Measurements from ENCODE around the gene RGSL1. TPM values are rescaled to one million over a fixed set of nuclear protein-coding genes. Genes with fewer than 3 reads are reported as not detected.

Gene RGSL1
- total RNA-seq, 1 donor, result not detected

- no peaks in the 10 kb centered on the region for H4K20me1 ChIP-seq (ENCODE audit: insufficient read depth, low read length)
- H3K4me2 ChIP-seq (ENCODE audit: insufficient read depth, low read length), result no peak overlapping the region
- H3K36me3 ChIP-seq (ENCODE audit: insufficient read depth, low read length), result no peaks in the 10 kb centered on the region
- H3K27ac ChIP-seq (ENCODE audit: low read depth, low read length), result no peak overlapping the region
- no peaks in the 10 kb centered on the region for H3K79me2 ChIP-seq (ENCODE audit: insufficient read depth, low read length)
- DNase-seq (ENCODE audit: insufficient read length, low spot score, missing footprints), result no peak
- TF ChIP-seq, protein P1, sequence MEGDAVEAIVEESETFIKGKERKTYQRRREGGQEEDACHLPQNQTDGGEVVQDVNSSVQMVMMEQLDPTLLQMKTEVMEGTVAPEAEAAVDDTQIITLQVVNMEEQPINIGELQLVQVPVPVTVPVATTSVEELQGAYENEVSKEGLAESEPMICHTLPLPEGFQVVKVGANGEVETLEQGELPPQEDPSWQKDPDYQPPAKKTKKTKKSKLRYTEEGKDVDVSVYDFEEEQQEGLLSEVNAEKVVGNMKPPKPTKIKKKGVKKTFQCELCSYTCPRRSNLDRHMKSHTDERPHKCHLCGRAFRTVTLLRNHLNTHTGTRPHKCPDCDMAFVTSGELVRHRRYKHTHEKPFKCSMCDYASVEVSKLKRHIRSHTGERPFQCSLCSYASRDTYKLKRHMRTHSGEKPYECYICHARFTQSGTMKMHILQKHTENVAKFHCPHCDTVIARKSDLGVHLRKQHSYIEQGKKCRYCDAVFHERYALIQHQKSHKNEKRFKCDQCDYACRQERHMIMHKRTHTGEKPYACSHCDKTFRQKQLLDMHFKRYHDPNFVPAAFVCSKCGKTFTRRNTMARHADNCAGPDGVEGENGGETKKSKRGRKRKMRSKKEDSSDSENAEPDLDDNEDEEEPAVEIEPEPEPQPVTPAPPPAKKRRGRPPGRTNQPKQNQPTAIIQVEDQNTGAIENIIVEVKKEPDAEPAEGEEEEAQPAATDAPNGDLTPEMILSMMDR (IDR thresholded peaks at IDR 0.05; ENCODE audit: extremely low read depth, low read depth, low read length), result no peak
- no peaks in the 10 kb centered on the region for H3K9me3 ChIP-seq (ENCODE audit: low read depth, low read length)
- H3K4me3 ChIP-seq (ENCODE audit: insufficient read depth, low read length), result no peak overlapping the region
- no peaks in the 10 kb centered on the region for H3K4me1 ChIP-seq (ENCODE audit: insufficient read depth, low read length)
- H3K27me3 ChIP-seq (ENCODE audit: insufficient read depth, low read length), result no peaks in the 10 kb centered on the region
- no peak overlapping the region for H2AFZ ChIP-seq (ENCODE audit: low read length)
These were observed 16.4 kb upstream of the RGSL1 start for GRCh38 chr1:182433580-182433979.

- H2AFZ ChIP-seq (ENCODE audit: low read length), result no peak overlapping the region
- no peak overlapping the region for H3K27ac ChIP-seq (ENCODE audit: low read depth, low read length)
- TF ChIP-seq, protein P1 (IDR thresholded peaks at IDR 0.05; ENCODE audit: extremely low read depth, low read depth, low read length), result no peak
- no peaks in the 10 kb centered on the region for H3K27me3 ChIP-seq (ENCODE audit: insufficient read depth, low read length)
- no peaks in the 10 kb centered on the region for H3K36me3 ChIP-seq (ENCODE audit: insufficient read depth, low read length)
- DNase-seq (ENCODE audit: insufficient read length, low spot score, missing footprints), result no peak
- H4K20me1 ChIP-seq (ENCODE audit: insufficient read depth, low read length), result no peaks in the 10 kb centered on the region
- no peaks in the 10 kb centered on the region for H3K4me1 ChIP-seq (ENCODE audit: insufficient read depth, low read length)
- H3K4me3 ChIP-seq (ENCODE audit: insufficient read depth, low read length), result no peak overlapping the region
- no peaks in the 10 kb centered on the region for H3K9me3 ChIP-seq (ENCODE audit: low read depth, low read length)
- no peaks in the 10 kb centered on the region for H3K79me2 ChIP-seq (ENCODE audit: insufficient read depth, low read length)
- H3K4me2 ChIP-seq (ENCODE audit: insufficient read depth, low read length), result no peak overlapping the region
These were observed 11.6 kb upstream of the RGSL1 start for GRCh38 chr1:182438326-182438725.

- no peaks in the 10 kb centered on the region for H3K79me2 ChIP-seq (ENCODE audit: insufficient read depth, low read length)
- H3K36me3 ChIP-seq (ENCODE audit: insufficient read depth, low read length), result no peaks in the 10 kb centered on the region
- H3K9me3 ChIP-seq (ENCODE audit: low read depth, low read length), result no peaks in the 10 kb centered on the region
- H3K4me1 ChIP-seq (ENCODE audit: insufficient read depth, low read length), result no peaks in the 10 kb centered on the region
- no peaks in the 10 kb centered on the region for H4K20me1 ChIP-seq (ENCODE audit: insufficient read depth, low read length)
- no peak overlapping the region for H3K4me3 ChIP-seq (ENCODE audit: insufficient read depth, low read length)
- H2AFZ ChIP-seq (ENCODE audit: low read length), result no peak overlapping the region
- H3K4me2 ChIP-seq (ENCODE audit: insufficient read depth, low read length), result no peak overlapping the region
- H3K27me3 ChIP-seq (ENCODE audit: insufficient read depth, low read length), result no peaks in the 10 kb centered on the region
- DNase-seq (ENCODE audit: insufficient read length, low spot score, missing footprints), result no peak
- no peak overlapping the region for H3K27ac ChIP-seq (ENCODE audit: low read depth, low read length)
- TF ChIP-seq, protein P1 (IDR thresholded peaks at IDR 0.05; ENCODE audit: extremely low read depth, low read depth, low read length), result no peak
These were observed 8.2 kb upstream of the RGSL1 start for GRCh38 chr1:182441719-182442118.

DNA sequence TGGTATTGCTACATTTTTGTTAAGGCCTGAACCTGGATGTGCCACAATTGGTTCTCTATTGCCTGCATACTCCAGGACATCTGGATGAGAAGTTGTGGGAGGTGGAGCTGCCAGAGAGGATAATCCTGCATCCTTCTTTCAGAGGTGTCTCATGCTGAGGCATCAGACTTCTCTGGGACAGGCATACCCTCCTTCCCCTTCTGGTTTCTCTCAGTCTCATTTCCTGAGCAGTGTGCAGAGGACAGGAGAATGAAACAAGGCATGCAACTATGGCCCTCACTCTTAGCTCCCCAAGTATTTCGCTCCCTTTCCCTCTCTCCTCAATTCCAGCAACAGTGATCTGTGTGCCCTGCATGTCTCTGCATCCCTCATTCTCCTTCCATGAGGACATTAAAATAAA lies 7.6 kb upstream of the RGSL1 start:
- DNase-seq (ENCODE audit: insufficient read length, low spot score, missing footprints), result no peak
- no peaks in the 10 kb centered on the region for H3K9me3 ChIP-seq (ENCODE audit: low read depth, low read length)
- no peaks in the 10 kb centered on the region for H3K27me3 ChIP-seq (ENCODE audit: insufficient read depth, low read length)
- no peaks in the 10 kb centered on the region for H3K36me3 ChIP-seq (ENCODE audit: insufficient read depth, low read length)
- no peaks in the 10 kb centered on the region for H3K79me2 ChIP-seq (ENCODE audit: insufficient read depth, low read length)
- H4K20me1 ChIP-seq (ENCODE audit: insufficient read depth, low read length), result no peaks in the 10 kb centered on the region
- H3K4me2 ChIP-seq (ENCODE audit: insufficient read depth, low read length), result no peak overlapping the region
- H3K4me1 ChIP-seq (ENCODE audit: insufficient read depth, low read length), result no peaks in the 10 kb centered on the region
- TF ChIP-seq, protein P1 (IDR thresholded peaks at IDR 0.05; ENCODE audit: extremely low read depth, low read depth, low read length), result no peak
- no peak overlapping the region for H3K27ac ChIP-seq (ENCODE audit: low read depth, low read length)
- H2AFZ ChIP-seq (ENCODE audit: low read length), result no peak overlapping the region
- no peak overlapping the region for H3K4me3 ChIP-seq (ENCODE audit: insufficient read depth, low read length)

All from osteoblast (primary cell).